HEK293T (cell line): ENCODE measurements around the gene USHBP1.

Experiments
- HDGF ChIP-seq: fragments of 450-650 bp; IDR thresholded peaks from 2 replicates; pipeline ENCODE4 v1.6.1; 2017; ENCODE audit warnings: antibody characterized with exemption, borderline replicate concordance
- TF ChIP-seq, protein P1 (sequence below): fragments of 450-650 bp; IDR thresholded peaks from 2 replicates; pipeline ENCODE4 v1.6.1; 2016

DNA sequence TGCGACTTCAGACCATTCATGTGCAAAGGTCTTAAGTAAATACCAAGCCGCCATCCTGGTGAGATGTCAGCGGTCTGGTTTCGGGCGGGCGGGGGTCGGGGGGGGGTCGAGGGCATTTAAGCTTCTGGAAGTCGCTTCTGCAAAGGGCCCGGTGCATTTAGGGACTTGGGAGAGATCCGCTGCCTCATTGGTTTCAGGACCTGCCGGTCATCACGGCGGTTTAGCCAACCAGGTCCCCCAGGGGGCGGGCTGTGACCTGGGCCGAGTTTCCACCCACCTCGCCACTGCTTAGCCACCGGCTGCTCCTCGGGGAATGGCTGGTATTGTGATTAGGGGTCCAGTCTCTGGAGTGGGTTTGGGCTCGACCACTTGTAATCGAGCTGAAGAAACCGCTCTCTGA is 24.9 kb upstream of the USHBP1 start:
- no peak for TF ChIP-seq HDGF
- TF ChIP-seq, protein P1, sequence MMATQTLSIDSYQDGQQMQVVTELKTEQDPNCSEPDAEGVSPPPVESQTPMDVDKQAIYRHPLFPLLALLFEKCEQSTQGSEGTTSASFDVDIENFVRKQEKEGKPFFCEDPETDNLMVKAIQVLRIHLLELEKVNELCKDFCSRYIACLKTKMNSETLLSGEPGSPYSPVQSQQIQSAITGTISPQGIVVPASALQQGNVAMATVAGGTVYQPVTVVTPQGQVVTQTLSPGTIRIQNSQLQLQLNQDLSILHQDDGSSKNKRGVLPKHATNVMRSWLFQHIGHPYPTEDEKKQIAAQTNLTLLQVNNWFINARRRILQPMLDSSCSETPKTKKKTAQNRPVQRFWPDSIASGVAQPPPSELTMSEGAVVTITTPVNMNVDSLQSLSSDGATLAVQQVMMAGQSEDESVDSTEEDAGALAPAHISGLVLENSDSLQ: peak; percentile 98
